Tibial artery (tissue), 4 donors: ENCODE results near the gene THSD7B.

ENCODE experiments used
- DNase-seq, 2 donors: peaks; one replicate each; pipeline ENCODE4 v3.0.0-alpha.2; 2019
- H3K27ac ChIP-seq, 2 donors: fragments of 200-600 bp; sonication (generic) in 1 of 2; 1 replicate in 1 of 2; 2 replicates in 1 of 2; pipeline ENCODE4 v1.5.1; 2018 to 2019; ENCODE audit warnings: mild to moderate bottlenecking in 1 of 2
- H3K27me3 ChIP-seq, 2 donors: fragments of 200-600 bp; sonication (generic) in 1 of 2; one replicate each; pipeline versions ENCODE4 v1.5.1 to v1.6.0; 2016 to 2019
- H3K36me3 ChIP-seq, 3 donors: fragments of 200-600 bp; sonication (generic) in 2 of 3; one replicate each; pipeline ENCODE4 v1.5.1; 2016 to 2019; ENCODE audit warnings: mild to moderate bottlenecking in 2 of 3
- H3K4me1 ChIP-seq, 4 donors: fragments of 200-600 bp; sonication (generic) in 2 of 4; 1 replicate in 3 of 4; 2 replicates in 1 of 4; pipeline ENCODE4 v1.5.1; 2016 to 2019
- H3K4me3 ChIP-seq, 2 donors: fragments of 200-600 bp; sonication (generic) in 1 of 2; 1 replicate in 1 of 2; 2 replicates in 1 of 2; pipeline ENCODE4 v1.5.1; 2018 to 2019; ENCODE audit warnings: mild to moderate bottlenecking in 2 of 2
- H3K9me3 ChIP-seq, 3 donors: fragments of 200-600 bp; sonication (generic) in 1 of 3; one replicate each; pipeline ENCODE4 v1.5.1; 2016 to 2019
- intact Hi-C: fragments of 100-400 bp; cut with DNase I; formaldehyde crosslinking; loops from one replicate; pipeline ENCODE4 v1.15.0; 2023; ENCODE audit warnings: low total_unique reads
- TF ChIP-seq, protein P1 (sequence below), 2 experiments: fragments of 200-600 bp in 1 of 2; fragments of 450-650 bp in 1 of 2; IDR thresholded peaks; one replicate each; pipeline ENCODE4 v1.5.1; 2017 to 2019; ENCODE audit warnings: antibody characterized with exemption in 2 of 2, mild to moderate bottlenecking in 1 of 2, moderate library complexity in 1 of 2

THSD7B gene

DNA sequence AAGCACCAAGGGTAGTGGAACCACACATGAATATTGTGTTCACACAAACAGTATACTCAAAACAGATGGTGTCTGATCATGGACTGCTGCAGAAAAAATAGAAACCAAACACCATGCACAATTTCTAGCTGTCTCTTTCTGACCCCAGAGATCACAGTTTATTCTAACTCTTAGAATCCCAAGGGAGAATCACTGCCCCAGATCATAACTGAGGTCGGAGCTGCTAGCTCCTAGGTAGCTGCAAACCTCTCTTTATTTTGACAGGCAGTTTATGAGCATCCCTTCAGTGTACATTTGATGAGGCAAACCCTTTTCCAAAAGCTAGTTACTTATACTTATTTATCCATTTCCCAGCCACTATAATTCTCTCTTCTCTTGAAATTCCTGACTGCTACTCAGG is 759.8 kb downstream of the THSD7B start:
- no peak for DNase-seq
- intact Hi-C loops = no loop called here
- TF ChIP-seq, protein P1, sequence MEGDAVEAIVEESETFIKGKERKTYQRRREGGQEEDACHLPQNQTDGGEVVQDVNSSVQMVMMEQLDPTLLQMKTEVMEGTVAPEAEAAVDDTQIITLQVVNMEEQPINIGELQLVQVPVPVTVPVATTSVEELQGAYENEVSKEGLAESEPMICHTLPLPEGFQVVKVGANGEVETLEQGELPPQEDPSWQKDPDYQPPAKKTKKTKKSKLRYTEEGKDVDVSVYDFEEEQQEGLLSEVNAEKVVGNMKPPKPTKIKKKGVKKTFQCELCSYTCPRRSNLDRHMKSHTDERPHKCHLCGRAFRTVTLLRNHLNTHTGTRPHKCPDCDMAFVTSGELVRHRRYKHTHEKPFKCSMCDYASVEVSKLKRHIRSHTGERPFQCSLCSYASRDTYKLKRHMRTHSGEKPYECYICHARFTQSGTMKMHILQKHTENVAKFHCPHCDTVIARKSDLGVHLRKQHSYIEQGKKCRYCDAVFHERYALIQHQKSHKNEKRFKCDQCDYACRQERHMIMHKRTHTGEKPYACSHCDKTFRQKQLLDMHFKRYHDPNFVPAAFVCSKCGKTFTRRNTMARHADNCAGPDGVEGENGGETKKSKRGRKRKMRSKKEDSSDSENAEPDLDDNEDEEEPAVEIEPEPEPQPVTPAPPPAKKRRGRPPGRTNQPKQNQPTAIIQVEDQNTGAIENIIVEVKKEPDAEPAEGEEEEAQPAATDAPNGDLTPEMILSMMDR (IDR thresholded peaks at IDR 0.05) = no peak
- Histone ChIP-seq H3K36me3 (no peaks in the 10 kb centered on the region), H3K27me3 (no peaks in the 10 kb centered on the region), H3K27ac (no peak overlapping the region), H3K9me3 (no peaks in the 10 kb centered on the region), H3K4me1 (no peaks in the 10 kb centered on the region), H3K4me3 (no peak overlapping the region)

DNA sequence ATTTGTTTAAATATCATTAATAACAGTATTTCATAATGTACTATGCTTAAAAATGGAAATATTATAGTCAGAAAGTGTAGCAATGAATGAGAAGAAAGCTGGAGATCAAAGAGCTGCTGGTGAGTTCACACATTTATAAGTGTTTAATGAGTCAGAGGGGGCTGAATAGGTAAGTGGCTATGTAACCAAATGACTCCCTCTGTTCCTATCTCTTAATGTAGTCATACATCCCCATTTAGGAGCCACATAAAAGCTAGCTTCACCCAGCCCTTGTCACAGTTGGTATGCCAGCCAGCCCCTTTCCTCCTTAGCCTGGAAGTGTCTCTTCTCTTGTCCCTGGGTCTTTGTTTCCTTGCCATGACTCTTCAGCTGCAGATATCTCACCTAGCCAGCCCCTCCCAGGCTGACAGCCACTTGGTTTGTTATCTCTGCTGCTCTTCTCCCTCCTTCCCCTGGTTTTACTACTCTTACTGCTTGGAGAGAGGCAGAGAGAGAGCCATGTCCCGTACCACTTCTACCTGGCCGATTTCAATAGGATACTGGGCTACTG is 760.4 kb downstream of the THSD7B start:
- no peak for DNase-seq
- no peak overlapping the region for H3K4me3 ChIP-seq
- no peaks in the 10 kb centered on the region for H3K27me3 ChIP-seq
- no peak overlapping the region for H3K27ac ChIP-seq
- no peaks in the 10 kb centered on the region for H3K36me3 ChIP-seq
- no peaks in the 10 kb centered on the region for H3K9me3 ChIP-seq
- no peaks in the 10 kb centered on the region for H3K4me1 ChIP-seq
- TF ChIP-seq, protein P1 (IDR thresholded peaks at IDR 0.05) = no peak
- intact Hi-C loops = no loop called here

DNA sequence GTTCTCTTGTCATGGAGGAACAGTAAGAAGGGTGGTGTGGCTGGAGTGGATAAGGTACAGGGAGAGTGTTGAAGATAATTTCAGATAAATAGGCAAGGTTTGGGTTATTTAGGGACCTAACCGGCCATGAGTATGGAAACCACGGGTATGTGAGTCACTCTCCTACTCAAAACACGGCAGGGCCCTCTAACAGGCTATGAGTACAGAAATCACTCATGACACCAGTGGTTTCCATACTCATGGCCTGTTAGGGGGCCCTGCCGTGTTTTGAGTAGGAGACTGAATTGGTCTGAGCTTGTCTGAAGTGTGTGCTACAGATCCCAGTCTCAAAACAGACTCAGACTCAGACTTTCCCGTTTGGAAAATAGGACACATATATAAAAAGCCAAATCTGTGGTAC is 770.6 kb downstream of the THSD7B start:
- Histone ChIP-seq H3K4me1 (no peaks in the 10 kb centered on the region), H3K27me3 (no peaks in the 10 kb centered on the region), H3K4me3 (no peak overlapping the region), H3K9me3 (no peaks in the 10 kb centered on the region), H3K36me3 (no peaks in the 10 kb centered on the region), H3K27ac (no peak overlapping the region)
- TF ChIP-seq, protein P1 (IDR thresholded peaks at IDR 0.05) = no peak
- DNase-seq = no peak
- intact Hi-C loops = no loop called here

DNA sequence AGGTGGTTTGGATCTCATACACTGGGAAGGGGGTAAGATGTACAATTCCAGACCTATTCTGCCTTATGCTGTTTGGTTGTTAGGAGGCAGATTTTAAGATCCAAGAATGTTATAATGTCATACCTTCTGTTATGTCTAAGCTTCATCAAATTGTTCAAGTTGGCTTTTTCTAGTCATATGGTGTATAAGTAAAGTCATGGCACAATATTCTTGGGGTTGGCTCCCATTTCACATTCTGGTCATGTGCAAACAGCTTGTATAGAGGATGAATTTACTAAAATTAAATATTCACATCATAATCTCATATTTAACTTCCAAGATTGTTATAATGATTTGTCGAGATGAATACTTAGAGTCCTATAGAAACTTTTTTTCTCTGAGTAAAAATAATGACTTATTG is 774.0 kb downstream of the THSD7B start:
- TF ChIP-seq, protein P1 (IDR thresholded peaks at IDR 0.05) = no peak
- DNase-seq = no peak
- intact Hi-C loops = no loop called here
- H3K27me3 ChIP-seq = no peaks in the 10 kb centered on the region
- no peaks in the 10 kb centered on the region for H3K4me1 ChIP-seq
- H3K36me3 ChIP-seq = no peaks in the 10 kb centered on the region
- no peak overlapping the region for H3K27ac ChIP-seq
- H3K9me3 ChIP-seq = no peaks in the 10 kb centered on the region
- H3K4me3 ChIP-seq = no peak overlapping the region

DNA sequence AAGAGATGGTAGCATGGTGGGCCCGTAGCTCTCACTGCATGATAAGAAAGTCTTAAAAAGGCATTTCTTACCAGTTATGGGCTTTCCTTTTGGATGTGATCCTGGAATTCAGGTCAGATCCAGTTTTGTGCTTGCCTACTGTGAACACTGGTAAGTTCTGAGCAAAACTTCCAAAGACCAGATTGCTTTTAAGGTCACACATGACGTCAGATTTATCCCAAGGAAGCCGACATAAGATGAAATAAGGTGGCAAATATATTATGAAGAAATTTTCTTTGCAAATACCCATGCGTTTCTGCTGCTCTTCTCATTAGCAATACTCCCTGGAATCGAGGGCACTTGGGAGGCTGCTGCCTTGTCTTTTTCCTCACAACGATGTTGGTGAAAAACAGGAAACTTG is 782.5 kb downstream of the THSD7B start:
- TF ChIP-seq, protein P1 (IDR thresholded peaks at IDR 0.05) = no peak
- intact Hi-C loops = no loop called here
- Histone ChIP-seq H3K27me3 (no peaks in the 10 kb centered on the region), H3K4me1 (no peaks in the 10 kb centered on the region), H3K4me3 (no peak overlapping the region), H3K27ac (no peak overlapping the region), H3K36me3 (no peaks in the 10 kb centered on the region), H3K9me3 (no peaks in the 10 kb centered on the region)
- DNase-seq = no peak

DNA sequence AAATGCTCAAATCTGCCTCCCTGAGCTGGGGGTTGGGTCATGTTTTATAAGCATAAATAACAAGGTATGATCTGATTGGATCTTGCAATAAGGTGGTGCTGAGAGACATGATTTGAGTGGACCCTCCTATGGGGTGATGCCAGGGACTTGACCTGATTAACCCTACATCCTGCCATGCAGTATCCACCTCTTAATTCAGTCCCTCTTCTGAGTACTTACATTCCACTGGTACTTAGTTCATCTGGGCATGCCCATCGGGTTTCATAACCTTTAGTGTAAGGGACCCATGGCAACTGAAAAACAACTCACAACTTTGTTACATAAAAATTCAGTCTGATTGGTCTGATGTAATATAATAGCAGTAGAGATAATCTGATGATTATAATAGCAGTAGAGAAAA is 801.0 kb downstream of the THSD7B start:
- H3K4me3 ChIP-seq = no peak overlapping the region
- H3K27me3 ChIP-seq = no peaks in the 10 kb centered on the region
- intact Hi-C loops = no loop called here
- no peaks in the 10 kb centered on the region for H3K36me3 ChIP-seq
- no peak overlapping the region for H3K27ac ChIP-seq
- no peaks in the 10 kb centered on the region for H3K9me3 ChIP-seq
- no peaks in the 10 kb centered on the region for H3K4me1 ChIP-seq
- DNase-seq = no peak
- TF ChIP-seq, protein P1 (IDR thresholded peaks at IDR 0.05) = no peak
